Coronary artery (tissue), 2 donors: ENCODE results near the gene MROH2B.

ENCODE experiments used
- DNase-seq: peaks from one replicate; pipeline ENCODE4 v3.0.0-alpha.2; 2017; ENCODE audit warnings: low spot score
- H3K27ac ChIP-seq, 2 donors: fragments of 200-600 bp; sonication (generic); one replicate each; pipeline ENCODE4 v1.5.1; 2016 to 2019
- H3K4me3 ChIP-seq: fragments of 200-600 bp; sonication (generic); 2 replicates; pipeline ENCODE4 v1.5.1; 2016; ENCODE audit warnings: mild to moderate bottlenecking, moderate library complexity
- CTCF ChIP-seq: fragments of 200-600 bp; sonication (generic); IDR thresholded peaks from one replicate; pipeline ENCODE4 v1.5.1; 2019; ENCODE audit warnings: antibody characterized with exemption

The MROH2B gene

GRCh38 chr5:40955313-40955712 is 115.8 kb downstream of the MROH2B start:
- Histone ChIP-seq H3K27ac (no peak overlapping the region), H3K4me3 (no peak overlapping the region)
- no peak for TF ChIP-seq CTCF
- DNase-seq, result no peak
